ENCODE measurements around the gene GPR157.

- TF ChIP-seq CTCF (IDR thresholded peaks at IDR 0.05): no peak
- TF ChIP-seq CBX2 (IDR thresholded peaks at IDR 0.05; ENCODE audit: borderline replicate concordance, low read depth): no peak
- TF ChIP-seq REST (IDR thresholded peaks at IDR 0.05): no peak
- TF ChIP-seq KDM5A (IDR thresholded peaks at IDR 0.05): no peak
- TF ChIP-seq POLR2A (IDR thresholded peaks at IDR 0.05; ENCODE audit: low read length): no peak
- no peak for TF ChIP-seq RNF2 (IDR thresholded peaks at IDR 0.05; ENCODE audit: borderline replicate concordance, low read depth)
- TF ChIP-seq USF2 (IDR thresholded peaks at IDR 0.05): no peak
- TF ChIP-seq ZC3H11A (IDR thresholded peaks at IDR 0.05): no peak
- TF ChIP-seq PHF8 (IDR thresholded peaks at IDR 0.05; ENCODE audit: borderline replicate concordance, low read depth): no peak
Observed at GRCh38 chr1:9088807-9089206, 40.1 kb downstream of the GPR157 start.
